Fibroblast of the conjunctiva (primary cell): ENCODE results near the gene BLOC1S2.
"Not testable (repeated sequence)": the region's sequence is repeated elsewhere in the genome, so short reads cannot be mapped to it uniquely, and the experiment has no call there.

Experiments used
- DNase-seq: peaks from one replicate; pipeline ENCODE4 v3.0.0-alpha.2; 2010; ENCODE audit warnings: low read depth

Gene BLOC1S2

GRCh38 chr10:100286051-100287033, at the start of gene BLOC1S2:
Gene BLOC1S2 (minus strand): TSS chr10:100286680. CDS start chr10:100286659, 21 bp downstream.
- peak; percentile 81 for DNase-seq

DNA sequence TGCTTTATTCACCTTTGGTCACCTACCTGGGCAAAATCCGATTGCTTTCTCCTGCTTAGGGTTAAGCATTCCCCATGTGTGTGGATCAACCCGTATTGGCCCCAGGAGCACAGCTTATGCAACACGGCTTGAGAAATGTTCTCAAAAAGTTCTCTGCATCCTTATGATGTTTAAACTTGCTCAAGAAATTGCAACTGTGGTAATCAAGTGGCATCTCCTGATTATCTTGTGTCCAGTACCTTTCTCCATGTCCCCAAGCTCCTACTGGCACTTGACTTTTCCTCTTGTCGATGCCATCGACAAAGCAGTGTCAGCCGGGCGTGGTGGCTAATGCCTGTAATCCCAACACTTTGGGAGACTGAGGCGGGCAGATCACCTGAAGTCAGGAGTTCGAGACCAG, 48.3 kb upstream of the BLOC1S2 start:
- DNase-seq = no peak

DNA sequence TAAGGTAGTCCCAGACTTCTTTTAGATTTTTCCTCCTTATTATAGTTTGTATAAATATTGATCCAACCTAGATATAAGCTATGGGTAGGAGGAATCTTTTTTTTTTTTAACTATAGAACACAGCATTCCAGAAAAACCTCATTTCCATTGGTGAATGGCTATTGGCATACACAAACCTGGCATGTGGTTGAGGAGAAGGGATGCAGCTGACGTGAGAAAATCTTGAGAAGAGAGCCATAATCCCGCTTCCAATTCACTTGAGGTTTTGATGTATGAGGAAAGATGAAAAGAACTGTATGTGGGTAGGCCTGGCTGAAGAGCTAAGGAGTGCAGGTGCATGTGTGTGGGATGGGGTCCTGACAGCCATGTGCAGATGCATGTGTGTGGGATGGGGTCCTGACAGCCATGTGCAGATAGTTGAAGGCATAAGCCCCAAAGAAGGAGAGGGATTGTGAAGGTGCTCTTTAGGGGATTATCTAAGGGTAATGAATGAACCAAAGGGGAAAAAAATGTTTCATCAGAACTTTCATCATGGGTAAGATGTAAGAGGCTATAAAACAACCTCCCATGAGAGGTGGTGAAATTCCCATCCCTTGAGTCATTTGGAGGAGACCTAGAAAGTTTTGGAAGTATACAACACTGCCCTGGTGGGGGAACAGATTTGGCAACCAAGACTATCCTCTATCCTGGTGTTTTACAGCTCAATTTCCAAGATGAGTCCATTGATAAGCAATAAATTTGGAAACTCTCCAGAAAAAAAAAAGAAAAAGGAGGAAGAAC, 47.4 kb upstream of the BLOC1S2 start:
- DNase-seq = no peak

GRCh38 chr10:100333106-100333505, 46.6 kb upstream of the BLOC1S2 start:
- no peak for DNase-seq

- DNase-seq = no peak
Observed at GRCh38 chr10:100330079-100330478, 43.6 kb upstream of the BLOC1S2 start, which contains the start of gene PKD2L1. Gene PKD2L1 (minus strand): TSS chr10:100330228. CDS start chr10:100330103, 125 bp downstream.

DNA sequence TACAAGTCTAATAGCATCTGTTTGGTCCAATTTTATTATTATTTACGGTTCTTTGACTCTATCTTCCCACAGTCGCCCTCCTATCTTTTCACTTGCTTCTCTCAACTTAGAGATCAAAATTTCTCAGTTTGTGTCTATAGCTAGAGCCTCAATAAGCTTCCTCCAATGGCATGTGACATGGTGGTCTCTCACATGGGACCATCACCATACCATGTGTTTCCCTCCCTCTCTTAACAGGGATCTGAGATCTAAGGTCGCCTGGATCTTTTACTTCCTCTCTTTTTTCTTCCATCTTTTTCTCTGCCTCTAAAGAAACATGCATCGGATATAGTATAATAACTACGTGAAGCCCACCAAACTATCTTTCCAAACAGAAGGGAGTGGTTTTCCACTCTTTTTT, 41.7 kb upstream of the BLOC1S2 start:
- DNase-seq = no peak

GRCh38 chr10:100327718-100328009, 41.2 kb upstream of the BLOC1S2 start:
- no peak for DNase-seq

- no peak for DNase-seq
Observed at GRCh38 chr10:100327007-100327717, 40.7 kb upstream of the BLOC1S2 start.

DNA sequence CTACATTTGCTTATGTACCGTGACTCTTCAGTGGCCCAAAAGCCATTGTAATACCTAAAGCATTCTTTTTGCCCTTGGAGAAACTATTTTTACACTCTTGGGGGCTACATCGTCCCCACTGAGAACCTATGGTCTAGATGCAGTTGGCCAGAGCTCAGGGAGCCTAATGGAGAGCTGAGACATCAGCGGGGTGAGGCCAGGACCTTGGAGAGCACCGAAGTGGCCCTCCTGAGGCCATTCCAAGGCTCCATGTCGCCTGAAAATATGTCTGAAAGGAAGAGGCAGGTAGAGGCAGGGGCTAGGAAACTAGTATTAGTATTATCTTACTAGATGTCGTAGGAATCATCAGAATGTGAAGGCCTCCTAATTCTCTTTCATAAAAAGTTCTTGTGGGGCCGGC, 38.7 kb upstream of the BLOC1S2 start:
- no peak for DNase-seq

GRCh38 chr10:100319707-100320402, 33.4 kb upstream of the BLOC1S2 start:
- no peak for DNase-seq

DNA sequence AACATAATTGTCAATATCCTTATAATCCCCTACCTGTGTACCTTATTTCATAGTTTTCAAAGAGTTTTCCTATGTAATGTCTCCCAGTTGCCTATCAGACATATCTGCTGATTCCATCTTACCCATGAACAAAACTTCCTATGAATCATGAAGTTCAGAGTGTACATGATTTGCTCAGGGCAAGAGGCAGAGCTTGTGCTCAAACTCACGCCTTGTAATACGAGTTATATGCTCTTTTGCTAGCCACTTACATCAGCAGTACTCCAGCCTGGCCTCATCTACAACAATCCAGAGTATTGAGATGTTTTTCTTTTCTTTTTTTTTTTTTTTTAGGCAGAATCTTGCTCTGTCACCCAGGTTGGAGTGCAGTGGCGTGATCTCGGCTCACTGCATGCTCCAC, 31.7 kb upstream of the BLOC1S2 start:
- no peak for DNase-seq

GRCh38 chr10:100315615-100316014, 29.1 kb upstream of the BLOC1S2 start:
- no peak for DNase-seq

- DNase-seq = no peak
Observed at GRCh38 chr10:100311298-100311697, 24.8 kb upstream of the BLOC1S2 start.

- no peak for DNase-seq
Observed at GRCh38 chr10:100307684-100308083, 21.2 kb upstream of the BLOC1S2 start.

GRCh38 chr10:100306861-100307260, 20.4 kb upstream of the BLOC1S2 start:
- DNase-seq = no peak

DNA sequence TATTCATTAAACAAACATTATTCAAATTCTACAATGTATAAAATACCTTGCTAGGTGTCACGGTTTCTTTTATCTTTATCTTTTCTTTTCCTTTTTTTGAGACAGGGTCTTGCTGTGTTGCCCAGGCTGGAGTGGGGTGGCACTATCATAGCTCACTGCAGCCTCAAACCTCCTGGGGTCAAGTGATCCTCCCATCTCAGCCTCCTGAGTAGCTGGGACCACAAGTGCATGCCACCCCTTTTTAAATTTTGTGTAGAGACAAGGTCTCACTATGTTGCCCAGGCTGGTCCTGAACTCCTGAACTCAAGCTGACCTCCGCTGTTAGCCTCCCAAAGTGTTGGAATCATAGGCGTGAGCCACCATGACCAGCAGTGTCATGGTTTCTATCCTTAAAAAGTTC, 17.9 kb upstream of the BLOC1S2 start:
- no peak for DNase-seq

- no peak for DNase-seq
Observed at GRCh38 chr10:100303724-100304319, 17.3 kb upstream of the BLOC1S2 start.

DNA sequence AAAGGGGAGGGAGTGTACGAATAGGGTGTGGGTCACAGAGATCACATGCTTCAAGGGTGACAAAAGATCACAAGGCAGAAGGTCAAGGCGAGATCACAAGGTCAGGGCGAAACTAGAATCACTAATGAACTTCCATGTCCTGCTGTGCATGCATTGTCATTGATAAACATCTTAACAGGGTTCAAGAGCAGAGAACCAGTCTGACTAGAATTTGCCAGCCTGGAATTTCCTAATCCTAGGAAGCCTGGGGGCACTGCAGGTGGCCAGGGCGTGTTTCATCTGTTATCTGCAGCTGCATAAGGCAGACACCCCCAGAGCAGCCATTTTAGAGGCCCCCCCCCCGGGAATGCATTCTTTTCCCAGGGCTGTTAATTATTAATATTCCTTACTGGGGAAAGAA, 14.6 kb upstream of the BLOC1S2 start:
- not testable (repeated sequence) for DNase-seq

- DNase-seq = no peak
Observed at GRCh38 chr10:100297242-100297641, 10.8 kb upstream of the BLOC1S2 start.

GRCh38 chr10:100293066-100293465, 6.6 kb upstream of the BLOC1S2 start:
- no peak for DNase-seq

DNA sequence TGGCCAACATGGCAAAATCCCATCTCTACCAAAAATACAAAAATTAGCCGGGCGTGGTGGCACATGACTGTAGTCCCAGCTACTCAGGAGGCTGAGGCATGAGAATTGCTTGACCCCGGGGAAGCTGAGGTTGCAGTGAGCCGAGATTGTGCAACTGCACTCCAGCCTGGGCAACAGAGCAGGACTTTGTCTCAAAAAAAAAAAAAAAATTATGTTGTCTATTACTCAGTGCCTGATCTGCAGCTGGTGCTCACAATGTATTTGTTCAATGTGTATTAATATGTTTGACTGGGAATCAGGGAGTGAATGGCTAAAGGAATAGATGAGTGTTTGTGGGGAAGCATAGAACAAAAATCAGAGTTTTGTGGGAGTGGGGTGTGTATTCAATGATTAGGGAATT, 5.8 kb upstream of the BLOC1S2 start:
- not testable (repeated sequence) for DNase-seq
